ENCODE results near the gene FAM240A. TPM values are rescaled to one million over a fixed set of nuclear protein-coding genes. Genes with fewer than 3 reads are reported as not detected.

The FAM240A gene
- total RNA-seq, 1 donor from 2014 or later = not detected

DNA sequence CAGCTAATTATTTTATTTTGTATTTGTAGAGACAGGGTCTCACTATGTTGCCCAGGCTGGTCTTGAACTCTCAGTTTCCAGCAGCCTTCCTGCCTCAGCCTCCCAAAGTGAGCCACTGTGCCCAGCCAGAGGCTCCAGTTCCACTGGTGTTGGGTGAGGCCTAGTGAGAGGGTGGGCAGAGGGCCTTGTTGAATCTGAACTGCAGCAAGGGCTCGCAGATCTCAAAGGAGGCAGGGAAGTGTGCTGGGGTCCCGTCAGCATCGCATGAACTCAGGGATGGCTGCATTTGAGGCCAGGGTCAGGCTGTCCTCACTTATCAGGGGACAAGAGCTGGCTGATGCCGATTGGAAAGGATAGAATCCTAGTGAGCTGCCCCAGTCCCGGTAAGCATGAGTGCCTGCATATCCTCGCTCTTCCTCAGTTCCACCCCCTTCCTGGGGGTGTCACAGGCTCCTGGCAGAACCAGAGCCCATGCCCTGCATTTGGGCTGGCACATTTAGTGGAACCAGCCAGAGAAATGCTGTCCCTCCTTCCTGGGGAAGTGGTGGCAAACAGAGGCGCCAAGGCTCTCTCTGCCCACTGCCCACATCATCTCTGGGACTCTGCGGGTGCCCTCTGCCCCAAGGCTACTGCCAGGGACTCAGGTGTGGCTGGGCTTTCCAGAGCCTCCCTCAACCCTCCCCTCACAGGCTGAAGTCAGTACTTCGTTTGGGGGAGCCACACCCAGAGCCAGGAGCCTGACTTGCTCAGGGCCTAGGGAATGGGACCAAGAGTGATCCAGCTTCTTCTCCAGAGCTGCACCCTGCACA is 57.1 kb downstream of the FAM240A start:
- H3K4me3 Mint-ChIP-seq (ENCODE audit: unreplicated experiment) = no peak overlapping the region
- DNase-seq = peak; percentile 15

DNA sequence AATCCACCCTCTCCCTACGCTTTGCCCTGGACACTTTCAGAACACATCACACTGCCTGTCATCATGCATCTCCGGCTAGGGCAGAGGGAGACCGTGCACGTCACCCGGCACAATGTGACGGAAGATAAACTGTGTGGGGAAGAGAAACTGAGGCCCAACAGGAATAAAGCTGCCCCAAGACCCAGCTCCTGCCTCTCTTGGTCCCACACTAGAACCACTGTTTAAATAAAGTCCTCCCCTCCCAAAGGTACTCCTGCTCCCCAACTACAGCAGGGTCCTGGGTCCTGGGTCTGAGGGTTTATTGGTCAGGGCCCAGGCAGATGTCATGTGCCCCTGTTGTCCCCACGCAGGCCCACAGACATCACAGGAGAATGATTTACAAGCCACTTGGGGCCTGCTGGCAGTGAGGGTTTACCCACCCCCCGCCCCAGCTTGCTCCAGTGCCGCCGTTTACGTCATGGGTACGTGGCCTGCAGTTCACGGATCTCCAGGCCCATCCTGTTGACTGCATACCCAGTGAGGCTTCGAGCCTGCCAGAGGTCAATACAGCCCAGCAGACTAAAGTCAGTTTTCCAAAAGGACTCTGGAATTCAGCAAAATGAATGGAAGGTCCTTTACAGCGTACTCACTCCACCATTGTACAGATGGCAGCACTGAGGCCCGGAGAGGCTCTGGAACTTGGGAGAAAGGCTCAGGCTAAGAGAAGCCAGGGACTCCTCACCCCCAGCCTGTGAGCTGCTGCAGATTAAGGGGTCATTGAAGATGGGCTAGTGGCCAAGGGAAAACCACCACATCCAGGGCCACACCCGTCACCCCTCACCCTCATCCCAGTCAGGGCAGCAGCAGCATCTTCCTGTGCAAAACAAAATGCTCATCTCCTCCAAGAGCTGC is 57.9 kb downstream of the FAM240A start:
- TF ChIP-seq, protein P1, sequence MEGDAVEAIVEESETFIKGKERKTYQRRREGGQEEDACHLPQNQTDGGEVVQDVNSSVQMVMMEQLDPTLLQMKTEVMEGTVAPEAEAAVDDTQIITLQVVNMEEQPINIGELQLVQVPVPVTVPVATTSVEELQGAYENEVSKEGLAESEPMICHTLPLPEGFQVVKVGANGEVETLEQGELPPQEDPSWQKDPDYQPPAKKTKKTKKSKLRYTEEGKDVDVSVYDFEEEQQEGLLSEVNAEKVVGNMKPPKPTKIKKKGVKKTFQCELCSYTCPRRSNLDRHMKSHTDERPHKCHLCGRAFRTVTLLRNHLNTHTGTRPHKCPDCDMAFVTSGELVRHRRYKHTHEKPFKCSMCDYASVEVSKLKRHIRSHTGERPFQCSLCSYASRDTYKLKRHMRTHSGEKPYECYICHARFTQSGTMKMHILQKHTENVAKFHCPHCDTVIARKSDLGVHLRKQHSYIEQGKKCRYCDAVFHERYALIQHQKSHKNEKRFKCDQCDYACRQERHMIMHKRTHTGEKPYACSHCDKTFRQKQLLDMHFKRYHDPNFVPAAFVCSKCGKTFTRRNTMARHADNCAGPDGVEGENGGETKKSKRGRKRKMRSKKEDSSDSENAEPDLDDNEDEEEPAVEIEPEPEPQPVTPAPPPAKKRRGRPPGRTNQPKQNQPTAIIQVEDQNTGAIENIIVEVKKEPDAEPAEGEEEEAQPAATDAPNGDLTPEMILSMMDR (IDR thresholded peaks at IDR 0.05; ENCODE audit: partially characterized antibody, unreplicated experiment) = no peak

More for the DNA sequence above, 57.1 kb downstream of the FAM240A start:
- no peak overlapping the region for H3K27ac Mint-ChIP-seq (ENCODE audit: unreplicated experiment)
- peaks cover 5% of the 10 kb centered on the region for H3K9me3 Mint-ChIP-seq (ENCODE audit: unreplicated experiment)
- H3K36me3 Mint-ChIP-seq (ENCODE audit: unreplicated experiment) = no peaks in the 10 kb centered on the region
- H3K4me1 Mint-ChIP-seq (ENCODE audit: low read depth, unreplicated experiment) = peaks cover 10% of the 10 kb centered on the region
- H3K27me3 Mint-ChIP-seq (ENCODE audit: unreplicated experiment) = peaks cover 6% of the 10 kb centered on the region
- TF ChIP-seq, protein P1 (IDR thresholded peaks at IDR 0.05; ENCODE audit: partially characterized antibody, unreplicated experiment) = no peak

DNA sequence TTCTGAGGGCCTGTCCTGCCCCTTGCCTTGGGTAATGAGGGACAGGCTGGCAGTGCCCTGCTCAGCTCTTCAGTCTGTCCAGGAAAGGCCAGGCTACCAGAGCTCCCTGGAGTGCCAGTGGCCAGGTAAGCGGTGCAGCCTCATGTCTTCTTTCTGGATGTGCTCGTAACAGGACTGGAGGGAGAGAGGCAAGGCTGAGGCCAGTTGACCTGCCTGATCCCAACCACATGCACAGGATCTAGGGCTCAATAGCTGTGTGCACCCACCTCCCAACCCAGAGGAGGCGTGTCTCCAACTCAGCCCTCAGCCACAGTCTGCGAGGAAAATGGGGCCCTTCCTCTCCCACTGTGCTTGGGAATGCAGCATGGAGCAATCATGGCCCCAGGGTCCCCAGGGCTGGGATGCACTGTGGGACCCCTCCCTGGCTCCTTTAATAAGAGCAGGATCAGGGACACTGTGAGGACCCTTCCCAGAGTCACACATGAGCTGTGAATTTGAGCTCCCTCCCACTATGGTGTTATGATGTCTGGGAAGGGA is 58.6 kb downstream of the FAM240A start:
- no peaks in the 10 kb centered on the region for H3K36me3 Mint-ChIP-seq (ENCODE audit: unreplicated experiment)
- no peak overlapping the region for H3K27ac Mint-ChIP-seq (ENCODE audit: unreplicated experiment)
- TF ChIP-seq, protein P1 (IDR thresholded peaks at IDR 0.05; ENCODE audit: partially characterized antibody, unreplicated experiment) = no peak
- peaks cover 10% of the 10 kb centered on the region for H3K4me1 Mint-ChIP-seq (ENCODE audit: low read depth, unreplicated experiment)
- H3K4me3 Mint-ChIP-seq (ENCODE audit: unreplicated experiment) = no peak overlapping the region
- DNase-seq = peak; percentile 9
- peaks cover 5% of the 10 kb centered on the region for H3K9me3 Mint-ChIP-seq (ENCODE audit: unreplicated experiment)
- peaks cover 3% of the 10 kb centered on the region for H3K27me3 Mint-ChIP-seq (ENCODE audit: unreplicated experiment)

More for the DNA sequence above, 57.9 kb downstream of the FAM240A start:
- H3K27ac Mint-ChIP-seq (ENCODE audit: unreplicated experiment) = no peak overlapping the region
- no peaks in the 10 kb centered on the region for H3K36me3 Mint-ChIP-seq (ENCODE audit: unreplicated experiment)
- H3K9me3 Mint-ChIP-seq (ENCODE audit: unreplicated experiment) = peaks cover 5% of the 10 kb centered on the region
- peaks cover 10% of the 10 kb centered on the region for H3K4me1 Mint-ChIP-seq (ENCODE audit: low read depth, unreplicated experiment)
- peaks cover 3% of the 10 kb centered on the region for H3K27me3 Mint-ChIP-seq (ENCODE audit: unreplicated experiment)
- peak; percentile 6 for DNase-seq
- H3K4me3 Mint-ChIP-seq (ENCODE audit: unreplicated experiment) = no peak overlapping the region

DNA sequence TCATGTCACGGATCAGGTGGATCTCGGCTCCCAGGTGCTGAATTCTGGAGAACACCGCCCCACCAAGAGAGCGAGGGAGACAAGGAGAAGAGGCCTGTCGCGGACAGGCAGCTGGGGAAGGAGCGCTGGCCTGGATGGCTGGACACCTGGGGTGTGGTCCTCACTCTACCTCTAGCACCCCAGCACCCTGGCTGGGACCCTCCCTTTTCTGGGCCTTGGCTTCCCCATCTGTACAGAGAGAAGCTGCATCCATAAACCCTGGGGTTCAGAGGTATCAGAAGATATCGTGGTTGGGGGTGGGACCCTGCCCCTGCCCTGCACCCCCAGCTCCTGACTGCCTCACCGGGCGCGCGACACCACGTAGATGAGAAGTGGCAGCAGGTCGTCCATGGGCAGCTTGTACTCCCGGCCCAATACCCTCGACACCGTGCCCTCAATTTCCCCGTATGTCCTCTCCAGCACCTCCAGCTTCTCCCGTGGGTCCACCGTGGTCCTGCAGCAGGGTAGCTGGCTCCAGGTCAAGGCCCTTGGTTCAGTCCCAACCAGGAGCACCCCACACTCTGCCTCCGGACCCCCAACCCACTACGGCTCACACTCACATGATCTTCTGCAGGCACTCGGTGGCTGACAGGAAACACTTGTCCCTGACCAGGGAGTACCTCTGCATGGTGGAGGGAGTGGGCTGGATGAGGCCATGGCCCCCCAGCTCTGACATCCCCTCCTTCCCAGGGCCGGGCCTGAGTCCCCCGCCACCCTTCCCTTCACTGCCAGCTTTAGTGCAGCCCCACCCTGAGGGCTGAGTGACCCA is 59.4 kb downstream of the FAM240A start:
- Mint-ChIP-seq H3K27ac (ENCODE audit: unreplicated experiment) (no peak overlapping the region), H3K4me1 (ENCODE audit: low read depth, unreplicated experiment) (peaks cover 10% of the 10 kb centered on the region), H3K27me3 (ENCODE audit: unreplicated experiment) (peaks cover 3% of the 10 kb centered on the region), H3K9me3 (ENCODE audit: unreplicated experiment) (peaks cover 5% of the 10 kb centered on the region), H3K4me3 (ENCODE audit: unreplicated experiment) (no peak overlapping the region), H3K36me3 (ENCODE audit: unreplicated experiment) (no peaks in the 10 kb centered on the region)
- TF ChIP-seq, protein P1 (IDR thresholded peaks at IDR 0.05; ENCODE audit: partially characterized antibody, unreplicated experiment) = no peak
- DNase-seq = no peak

Data from glutamatergic neuron (in vitro differentiated cells).